ENCODE data around the gene LRRC31.

DNA sequence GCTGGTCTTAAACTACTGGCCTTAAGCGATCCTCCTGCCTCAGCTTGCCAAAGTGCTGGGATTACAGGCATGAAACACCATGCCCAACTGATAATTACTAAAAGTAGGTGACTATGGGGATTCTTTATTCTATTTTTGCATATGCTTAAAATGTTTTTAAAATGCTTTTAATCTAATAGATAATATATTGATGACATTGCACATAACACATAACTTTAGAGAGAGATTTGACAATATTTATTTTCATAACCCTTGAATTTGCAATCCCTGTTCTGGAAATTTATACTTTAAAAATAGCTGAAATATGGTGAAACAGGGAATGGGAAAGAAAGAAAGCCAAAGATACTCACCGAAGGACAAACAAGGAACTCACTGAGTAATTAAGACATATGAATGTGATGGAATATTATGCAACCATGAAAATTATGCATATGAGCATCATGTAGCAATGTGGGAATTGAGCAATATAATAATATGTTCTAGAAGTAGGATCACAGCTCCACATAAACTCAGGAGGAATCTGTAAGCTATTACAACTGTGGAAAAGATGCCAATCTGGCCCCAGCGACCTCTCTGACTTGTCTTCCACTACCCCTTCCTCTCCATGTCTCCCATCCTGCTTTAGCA lies 2.0 kb downstream of the LRRC31 start:
- TF ChIP-seq POLR2A (IDR thresholded peaks at IDR 0.05): no peak
- TF ChIP-seq, protein P1, sequence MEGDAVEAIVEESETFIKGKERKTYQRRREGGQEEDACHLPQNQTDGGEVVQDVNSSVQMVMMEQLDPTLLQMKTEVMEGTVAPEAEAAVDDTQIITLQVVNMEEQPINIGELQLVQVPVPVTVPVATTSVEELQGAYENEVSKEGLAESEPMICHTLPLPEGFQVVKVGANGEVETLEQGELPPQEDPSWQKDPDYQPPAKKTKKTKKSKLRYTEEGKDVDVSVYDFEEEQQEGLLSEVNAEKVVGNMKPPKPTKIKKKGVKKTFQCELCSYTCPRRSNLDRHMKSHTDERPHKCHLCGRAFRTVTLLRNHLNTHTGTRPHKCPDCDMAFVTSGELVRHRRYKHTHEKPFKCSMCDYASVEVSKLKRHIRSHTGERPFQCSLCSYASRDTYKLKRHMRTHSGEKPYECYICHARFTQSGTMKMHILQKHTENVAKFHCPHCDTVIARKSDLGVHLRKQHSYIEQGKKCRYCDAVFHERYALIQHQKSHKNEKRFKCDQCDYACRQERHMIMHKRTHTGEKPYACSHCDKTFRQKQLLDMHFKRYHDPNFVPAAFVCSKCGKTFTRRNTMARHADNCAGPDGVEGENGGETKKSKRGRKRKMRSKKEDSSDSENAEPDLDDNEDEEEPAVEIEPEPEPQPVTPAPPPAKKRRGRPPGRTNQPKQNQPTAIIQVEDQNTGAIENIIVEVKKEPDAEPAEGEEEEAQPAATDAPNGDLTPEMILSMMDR (IDR thresholded peaks at IDR 0.05): no peak
